Kidney epithelial cell (primary cell): Measurements from ENCODE around the gene AGBL4. TPM values are rescaled to one million over a fixed set of nuclear protein-coding genes. Genes with fewer than 3 reads are reported as not detected.

Experiments
- DNase-seq: peaks from one replicate; pipeline ENCODE4 v3.0.0-alpha.2; 2010; ENCODE audit warnings: low read depth
- H3K27me3 ChIP-seq: 2 replicates; pipeline ENCODE4 v1.6.0; 2011; ENCODE audit warnings: low read length; ENCODE audit not compliant: control insufficient read depth, insufficient read depth
- H3K36me3 ChIP-seq: 2 replicates; pipeline ENCODE4 v1.5.1; 2011; ENCODE audit warnings: low read length; ENCODE audit not compliant: control insufficient read depth, insufficient read depth
- H3K4me3 ChIP-seq: 2 replicates; pipeline ENCODE4 v1.5.1; 2011; ENCODE audit warnings: low read depth, mild to moderate bottlenecking, control low read depth, low read length
- CTCF ChIP-seq: IDR thresholded peaks from 2 replicates; pipeline ENCODE4 v1.5.1; 2011; ENCODE audit warnings: mild to moderate bottlenecking, moderate library complexity, low read length, control low read depth, inconsistent platforms; ENCODE audit not compliant: insufficient read depth, poor library complexity, severe bottlenecking
- total RNA-seq: library from RNA; depleted of rRNA; stranded (reverse); fragments of >200 nt; gene quantifications from 2 replicates; pipeline ENCODE4 v1.2.3, GENCODE V29; 2015

Gene AGBL4
- total RNA-seq, 1 donor from 2014 or later, result not detected

- Histone ChIP-seq H3K36me3 (no peaks in the 10 kb centered on the region), H3K27me3 (no peaks in the 10 kb centered on the region), H3K4me3 (peak within 1 kb of the TSS; percentile 51)
- TF ChIP-seq CTCF, result no peak
- DNase-seq, result no peak
Observed at GRCh38 chr1:48776393-48777218, 1247.1 kb downstream of the AGBL4 start, which contains the start of gene BEND5. Gene BEND5, minus strand, starts transcription at chr1:48776891. Its CDS starts 60 bp downstream, at chr1:48776831.

GRCh38 chr1:48775831-48776392, 1247.8 kb downstream of the AGBL4 start:
- Histone ChIP-seq H3K4me3 (peak overlapping the region; percentile 51), H3K27me3 (no peaks in the 10 kb centered on the region), H3K36me3 (no peaks in the 10 kb centered on the region)
- no peak for DNase-seq
- TF ChIP-seq CTCF, result no peak

GRCh38 chr1:48773133-48773532, 1250.6 kb downstream of the AGBL4 start:
- H3K4me3 ChIP-seq, result no peak overlapping the region
- no peaks in the 10 kb centered on the region for H3K36me3 ChIP-seq
- TF ChIP-seq CTCF, result no peak
- H3K27me3 ChIP-seq, result no peaks in the 10 kb centered on the region
- no peak for DNase-seq

GRCh38 chr1:48772211-48772610, 1251.5 kb downstream of the AGBL4 start:
- H3K36me3 ChIP-seq, result no peaks in the 10 kb centered on the region
- no peak for TF ChIP-seq CTCF
- H3K27me3 ChIP-seq, result no peaks in the 10 kb centered on the region
- DNase-seq, result no peak
- H3K4me3 ChIP-seq, result no peak overlapping the region

- Histone ChIP-seq H3K36me3 (no peaks in the 10 kb centered on the region), H3K27me3 (no peaks in the 10 kb centered on the region), H3K4me3 (no peak overlapping the region)
- no peak for TF ChIP-seq CTCF
- DNase-seq, result no peak
Observed at GRCh38 chr1:48771561-48771960, 1252.2 kb downstream of the AGBL4 start.
